Neural cell (in vitro differentiated cells): ENCODE data around the gene ERFL. TPM values are rescaled to one million over a fixed set of nuclear protein-coding genes. Genes with fewer than 3 reads are reported as not detected.

Experiments used
- H2AFZ ChIP-seq: fragments of 200-600, 300-800 bp; sonication (generic), shearing (Covaris generic); 2 replicates; pipeline ENCODE4 v1.6.0; 2014; ENCODE audit warnings: low read depth, mild to moderate bottlenecking, antibody characterized with exemption, low read length, moderate library complexity
- H3F3A ChIP-seq: fragments of 200-600 bp; shearing (Covaris generic); 2 replicates; pipeline ENCODE4 v1.6.1; 2016; ENCODE audit warnings: mild to moderate bottlenecking, moderate library complexity, mixed read lengths, antibody characterized with exemption, low read length; ENCODE audit not compliant: insufficient read depth, poor library complexity, severe bottlenecking
- H3K27ac ChIP-seq: fragments of 200-600, 300-800 bp; sonication (generic), shearing (Covaris generic); 2 replicates; pipeline ENCODE4 v1.5.1; 2014; ENCODE audit warnings: mild to moderate bottlenecking, low read length, moderate library complexity
- H3K27me3 ChIP-seq: fragments of 300-800, 200-600 bp; sonication (generic), shearing (Covaris generic); 2 replicates; pipeline ENCODE4 v1.6.0; 2014; ENCODE audit warnings: mild to moderate bottlenecking, low read depth, low read length, moderate library complexity; ENCODE audit not compliant: insufficient read depth
- H3K36me3 ChIP-seq: fragments of 300-800, 200-600 bp; sonication (generic), shearing (Covaris generic); 2 replicates; pipeline ENCODE4 v1.5.1; 2014; ENCODE audit warnings: mild to moderate bottlenecking, antibody characterized with exemption, low read length, moderate library complexity; ENCODE audit not compliant: insufficient read depth
- H3K4me2 ChIP-seq: fragments of 300-800, 200-600 bp; sonication (generic), shearing (Covaris generic); 2 replicates; pipeline ENCODE4 v1.6.0; 2014; ENCODE audit warnings: mild to moderate bottlenecking, low read length
- H3K4me3 ChIP-seq: fragments of 300-800, 200-600 bp; sonication (generic), shearing (Covaris generic); 2 replicates; pipeline ENCODE4 v1.5.1; 2014; ENCODE audit warnings: mild to moderate bottlenecking, low read length, moderate library complexity
- H3K79me2 ChIP-seq: fragments of 200-600 bp; shearing (Covaris generic); replicated peaks from 2 replicates; pipeline ENCODE4 v1.6.0; 2014; ENCODE audit warnings: mild to moderate bottlenecking, low read length, moderate library complexity; ENCODE audit not compliant: insufficient read depth
- H3K9ac ChIP-seq: fragments of 300-800, 200-600 bp; sonication (generic), shearing (Covaris generic); 2 replicates; pipeline ENCODE4 v1.6.1; 2016; ENCODE audit warnings: mild to moderate bottlenecking, low read length, mixed read lengths
- H3K9me2 ChIP-seq: fragments of 200-600 bp; shearing (Covaris generic); 2 replicates; pipeline ENCODE4 v1.6.1; 2016; ENCODE audit warnings: mild to moderate bottlenecking, low read length, mixed read lengths; ENCODE audit not compliant: insufficient read depth
- H3K9me3 ChIP-seq: fragments of 200-600, 300-800 bp; sonication (generic), shearing (Covaris generic); 2 replicates; pipeline ENCODE4 v1.6.1; 2016; ENCODE audit warnings: mild to moderate bottlenecking, mixed run types, low read length, moderate library complexity, mixed read lengths
- H4K20me1 ChIP-seq: fragments of 200-600 bp; shearing (Covaris generic); 2 replicates; pipeline ENCODE4 v1.6.1; 2016; ENCODE audit warnings: mild to moderate bottlenecking, mixed run types; ENCODE audit not compliant: insufficient read depth
- EP300 ChIP-seq: fragments of 450-650 bp; conservative IDR thresholded peaks from 2 replicates; pipeline ENCODE4 v1.6.1; 2014; ENCODE audit warnings: antibody characterized with exemption, mild to moderate bottlenecking, moderate library complexity; ENCODE audit not compliant: poor library complexity, severe bottlenecking
- EZH2 ChIP-seq: fragments of 200-600, 300-800 bp; shearing (Covaris generic), sonication (generic); IDR thresholded peaks from 2 replicates; pipeline ENCODE4 v1.6.1; 2014; ENCODE audit warnings: antibody characterized with exemption, low read length, borderline replicate concordance, mild to moderate bottlenecking; ENCODE audit not compliant: insufficient read depth, poor library complexity, severe bottlenecking
- MXI1 ChIP-seq: fragments of 450-650 bp; conservative IDR thresholded peaks from 2 replicates; pipeline ENCODE4 v1.6.1; 2014; ENCODE audit warnings: antibody characterized with exemption, mild to moderate bottlenecking; ENCODE audit not compliant: poor library complexity, severe bottlenecking
- POLR2AphosphoS5 ChIP-seq: IDR thresholded peaks from 2 replicates; pipeline ENCODE4 v1.6.1; 2012
- RAD21 ChIP-seq: fragments of 450-650 bp; conservative IDR thresholded peaks from 2 replicates; pipeline ENCODE4 v1.6.1; 2014; ENCODE audit warnings: antibody characterized with exemption, mild to moderate bottlenecking, moderate library complexity
- REST ChIP-seq: IDR thresholded peaks from 2 replicates; pipeline ENCODE4 v1.6.1; 2012; ENCODE audit warnings: borderline replicate concordance
- SMC3 ChIP-seq: fragments of 450-650 bp; conservative IDR thresholded peaks from 2 replicates; pipeline ENCODE4 v1.6.1; 2014; ENCODE audit warnings: antibody characterized with exemption, mild to moderate bottlenecking, moderate library complexity; ENCODE audit not compliant: poor library complexity
- TAF1 ChIP-seq: IDR thresholded peaks from 2 replicates; pipeline ENCODE4 v1.6.1; 2012; ENCODE audit warnings: low read depth
- polyA plus RNA-seq: library from polyadenylated mRNA; depleted of rRNA; stranded (reverse); fragments of >200 nt; gene quantifications from 2 replicates; pipeline ENCODE4 v1.2.3, GENCODE V29; 2014
- TF ChIP-seq, protein P1 (sequence below): fragments of 450-650 bp; IDR thresholded peaks from 2 replicates; pipeline ENCODE4 v1.5.1; 2014; ENCODE audit warnings: antibody characterized with exemption, mild to moderate bottlenecking, moderate library complexity; ENCODE audit not compliant: poor library complexity, severe bottlenecking

ERFL gene
- polyA plus RNA-seq, 1 donor from 2014 or later: 0.31 TPM

- Histone ChIP-seq H3F3A (no peaks in the 10 kb centered on the region), H3K9me3 (no peaks in the 10 kb centered on the region), H3K9me2 (no peaks in the 10 kb centered on the region), H3K79me2 (no peaks in the 10 kb centered on the region), H2AFZ (no peak overlapping the region), H3K27ac (no peak overlapping the region), H3K9ac (no peak overlapping the region), H3K27me3 (peaks cover 70% of the 10 kb centered on the region), H3K36me3 (no peaks in the 10 kb centered on the region), H3K4me3 (no peak overlapping the region), H3K4me2 (no peak overlapping the region), H4K20me1 (no peaks in the 10 kb centered on the region)
- TF ChIP-seq EP300 (no peak), SMC3 (no peak), REST (no peak), MXI1 (no peak)
These were observed 8.7 kb upstream of the ERFL start for GRCh38 chr19:41936961-41937360.

DNA sequence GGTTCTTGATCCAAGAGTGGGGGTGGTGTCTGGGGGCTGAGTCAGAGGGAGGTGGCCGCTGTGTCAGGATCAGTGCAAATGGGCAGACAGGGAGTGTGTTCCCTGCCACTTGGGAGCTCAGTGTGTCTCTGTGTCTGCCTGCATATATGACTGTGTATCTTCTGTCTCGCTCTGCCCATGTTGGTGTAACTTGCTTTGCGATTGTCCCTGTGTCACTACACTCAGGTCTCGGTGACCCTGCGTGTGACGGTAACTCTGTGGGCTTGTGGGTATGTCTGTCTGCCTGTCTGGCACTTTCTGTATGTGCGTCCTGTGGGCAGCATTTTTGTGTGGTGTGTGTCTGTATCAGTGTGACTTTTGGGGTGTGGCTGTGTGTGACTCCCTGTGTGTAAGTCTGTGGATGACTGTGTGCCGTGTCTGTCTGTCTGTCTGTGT is 8.2 kb upstream of the ERFL start:
- peaks cover 74% of the 10 kb centered on the region for H3K27me3 ChIP-seq

More for the DNA sequence above, 8.2 kb upstream of the ERFL start:
- no peaks in the 10 kb centered on the region for H3K79me2 ChIP-seq
- H3K4me3 ChIP-seq: no peak overlapping the region
- H3K9me2 ChIP-seq: no peaks in the 10 kb centered on the region
- no peaks in the 10 kb centered on the region for H3K36me3 ChIP-seq
- H4K20me1 ChIP-seq: no peaks in the 10 kb centered on the region
- no peak overlapping the region for H3K9ac ChIP-seq
- no peaks in the 10 kb centered on the region for H3F3A ChIP-seq
- no peak overlapping the region for H2AFZ ChIP-seq
- no peak overlapping the region for H3K4me2 ChIP-seq
- TF ChIP-seq TAF1: no peak
- TF ChIP-seq MXI1: no peak
- TF ChIP-seq, protein P1, sequence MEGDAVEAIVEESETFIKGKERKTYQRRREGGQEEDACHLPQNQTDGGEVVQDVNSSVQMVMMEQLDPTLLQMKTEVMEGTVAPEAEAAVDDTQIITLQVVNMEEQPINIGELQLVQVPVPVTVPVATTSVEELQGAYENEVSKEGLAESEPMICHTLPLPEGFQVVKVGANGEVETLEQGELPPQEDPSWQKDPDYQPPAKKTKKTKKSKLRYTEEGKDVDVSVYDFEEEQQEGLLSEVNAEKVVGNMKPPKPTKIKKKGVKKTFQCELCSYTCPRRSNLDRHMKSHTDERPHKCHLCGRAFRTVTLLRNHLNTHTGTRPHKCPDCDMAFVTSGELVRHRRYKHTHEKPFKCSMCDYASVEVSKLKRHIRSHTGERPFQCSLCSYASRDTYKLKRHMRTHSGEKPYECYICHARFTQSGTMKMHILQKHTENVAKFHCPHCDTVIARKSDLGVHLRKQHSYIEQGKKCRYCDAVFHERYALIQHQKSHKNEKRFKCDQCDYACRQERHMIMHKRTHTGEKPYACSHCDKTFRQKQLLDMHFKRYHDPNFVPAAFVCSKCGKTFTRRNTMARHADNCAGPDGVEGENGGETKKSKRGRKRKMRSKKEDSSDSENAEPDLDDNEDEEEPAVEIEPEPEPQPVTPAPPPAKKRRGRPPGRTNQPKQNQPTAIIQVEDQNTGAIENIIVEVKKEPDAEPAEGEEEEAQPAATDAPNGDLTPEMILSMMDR: no peak
- no peak for TF ChIP-seq EP300
- no peak for TF ChIP-seq SMC3
- no peak for TF ChIP-seq POLR2AphosphoS5
- no peak for TF ChIP-seq REST
- no peak for TF ChIP-seq EZH2
- TF ChIP-seq RAD21: no peak
- no peaks in the 10 kb centered on the region for H3K9me3 ChIP-seq
- H3K27ac ChIP-seq: no peak overlapping the region
